H9 (cell line): Measurements from ENCODE around the gene PRPH. TPM values are rescaled to one million over a fixed set of nuclear protein-coding genes. Genes with fewer than 3 reads are reported as not detected.

Source experiments
- DNase-seq: peaks from one replicate; pipeline ENCODE4 v3.0.0-alpha.2; 2017
- H2AFZ ChIP-seq: one replicate; pipeline ENCODE4 v1.6.1; 2013; ENCODE audit warnings: mild to moderate bottlenecking, low read length, control low read depth, moderate library complexity
- H2AK5ac ChIP-seq: 2 replicates; pipeline ENCODE4 v1.6.1; 2013; ENCODE audit warnings: low read length, control low read depth, mixed read lengths; ENCODE audit not compliant: insufficient read length
- H2BK120ac ChIP-seq: one replicate; pipeline ENCODE4 v1.6.1; 2013; ENCODE audit warnings: low read depth, mild to moderate bottlenecking, low read length, control low read depth, inconsistent platforms; ENCODE audit not compliant: poor library complexity, severe bottlenecking
- H2BK12ac ChIP-seq: 2 replicates; pipeline ENCODE4 v1.6.1; 2013; ENCODE audit warnings: low read length, control low read depth, mixed read lengths, low read depth; ENCODE audit not compliant: insufficient read length
- H2BK15ac ChIP-seq: 2 replicates; pipeline ENCODE4 v1.6.1; 2013; ENCODE audit warnings: low read depth, low read length, control low read depth
- H2BK20ac ChIP-seq: one replicate; pipeline ENCODE4 v1.6.1; 2013; ENCODE audit warnings: low read depth, mild to moderate bottlenecking, low read length, control low read depth, inconsistent platforms; ENCODE audit not compliant: poor library complexity, severe bottlenecking
- H2BK5ac ChIP-seq: 2 replicates; pipeline ENCODE4 v1.6.1; 2013; ENCODE audit warnings: low read length, control low read depth, mixed read lengths; ENCODE audit not compliant: insufficient read length
- H3K14ac ChIP-seq: 2 replicates; pipeline ENCODE4 v1.6.1; 2013; ENCODE audit warnings: low read length, control low read depth; ENCODE audit not compliant: insufficient read depth
- H3K18ac ChIP-seq: 2 replicates; pipeline ENCODE4 v1.6.1; 2013; ENCODE audit warnings: low read depth, mild to moderate bottlenecking, mixed read lengths, low read length, control low read depth; ENCODE audit not compliant: insufficient read length
- H3K23ac ChIP-seq: 2 replicates; pipeline ENCODE4 v1.6.1; 2013; ENCODE audit warnings: low read length, control low read depth, mixed read lengths, low read depth; ENCODE audit not compliant: insufficient read length
- H3K23me2 ChIP-seq: 2 replicates; pipeline ENCODE4 v1.6.1; 2013; ENCODE audit warnings: low read depth, mild to moderate bottlenecking, mixed read lengths, low read length, control low read depth; ENCODE audit not compliant: insufficient read length, poor library complexity, severe bottlenecking
- H3K27ac ChIP-seq: 2 replicates; pipeline ENCODE4 v1.5.1; 2013; ENCODE audit warnings: low read length, control low read depth, mixed read lengths, low read depth; ENCODE audit not compliant: insufficient read length
- H3K27me3 ChIP-seq: 2 replicates; pipeline ENCODE4 v1.6.1; 2013; ENCODE audit warnings: low read length, control low read depth, inconsistent platforms; ENCODE audit not compliant: insufficient read depth
- H3K4ac ChIP-seq: 2 replicates; pipeline ENCODE4 v1.6.1; 2013; ENCODE audit warnings: low read depth, mild to moderate bottlenecking, control low read depth, inconsistent platforms, low read length, moderate library complexity
- H3K4me1 ChIP-seq: 2 replicates; pipeline ENCODE4 v1.6.1; 2013; ENCODE audit warnings: low read length, control low read depth, inconsistent platforms; ENCODE audit not compliant: insufficient read depth
- H3K4me2 ChIP-seq: 2 replicates; pipeline ENCODE4 v1.6.1; 2013; ENCODE audit warnings: low read length, control low read depth, mixed read lengths; ENCODE audit not compliant: insufficient read length, insufficient read depth
- H3K56ac ChIP-seq: 2 replicates; pipeline ENCODE4 v1.6.1; 2013; ENCODE audit warnings: low read depth, mild to moderate bottlenecking, mixed read lengths, low read length, control low read depth; ENCODE audit not compliant: insufficient read length
- H3K79me1 ChIP-seq: 2 replicates; pipeline ENCODE4 v1.6.1; 2013; ENCODE audit warnings: low read depth, mild to moderate bottlenecking, moderate library complexity, low read length, control low read depth, inconsistent platforms; ENCODE audit not compliant: insufficient read depth, poor library complexity, severe bottlenecking
- H3K79me2 ChIP-seq: 2 replicates; pipeline ENCODE4 v1.6.1; 2013; ENCODE audit warnings: low read length, control low read depth, inconsistent platforms; ENCODE audit not compliant: insufficient read depth
- H3K9ac ChIP-seq: 2 replicates; pipeline ENCODE4 v1.6.1; 2013; ENCODE audit warnings: low read length, control low read depth, mixed read lengths; ENCODE audit not compliant: insufficient read length; ENCODE audit errors: extremely low read depth
- H3K9me3 ChIP-seq: one replicate; pipeline ENCODE4 v1.6.1; 2013; ENCODE audit warnings: low read depth, low read length, inconsistent platforms; ENCODE audit not compliant: control insufficient read depth
- H3T11ph ChIP-seq: one replicate; pipeline ENCODE4 v1.6.1; 2013; ENCODE audit warnings: mild to moderate bottlenecking, low read length, control low read depth, inconsistent platforms
- H4K20me1 ChIP-seq: one replicate; pipeline ENCODE4 v1.6.1; 2013; ENCODE audit not compliant: control insufficient read depth, insufficient read length, insufficient read depth
- H4K5ac ChIP-seq: 2 replicates; pipeline ENCODE4 v1.6.1; 2013; ENCODE audit warnings: low read depth, mild to moderate bottlenecking, mixed read lengths, low read length, control low read depth; ENCODE audit not compliant: insufficient read length
- H4K8ac ChIP-seq: replicated peaks from 2 replicates; pipeline ENCODE4 v1.6.1; 2013; ENCODE audit warnings: low read length, control low read depth, mixed read lengths, low read depth; ENCODE audit not compliant: insufficient read length
- H4K91ac ChIP-seq: 2 replicates; pipeline ENCODE4 v1.6.1; 2013; ENCODE audit warnings: low read depth, mild to moderate bottlenecking, moderate library complexity, mixed read lengths, low read length, control low read depth; ENCODE audit not compliant: insufficient read length
- H3K27ac Mint-ChIP-seq, 3 experiments: 2 replicates in 2 of 3; 3 replicates in 1 of 3; pipeline ENCODE4 v1.8.0; 2020 to 2021; ENCODE audit warnings: mixed read lengths in 3 of 3, mild to moderate bottlenecking in 1 of 3, moderate library complexity in 1 of 3
- H3K27me3 Mint-ChIP-seq: 2 replicates; pipeline ENCODE4 v1.8.0; 2021; ENCODE audit warnings: low read depth, mild to moderate bottlenecking, moderate library complexity, mixed read lengths
- H3K36me3 Mint-ChIP-seq, 3 experiments: 2 replicates in 2 of 3; 3 replicates in 1 of 3; pipeline ENCODE4 v1.8.0; 2020 to 2021; ENCODE audit warnings: low read depth in 3 of 3, mixed read lengths in 3 of 3; ENCODE audit not compliant: insufficient read depth in 1 of 3
- H3K4me1 Mint-ChIP-seq, 2 experiments: 2 replicates each; pipeline ENCODE4 v1.8.0; 2020; ENCODE audit warnings: mixed read lengths in 2 of 2
- H3K4me3 Mint-ChIP-seq, 2 experiments: 2 replicates in 1 of 2; 3 replicates in 1 of 2; pipeline ENCODE4 v1.8.0; 2020 to 2021; ENCODE audit warnings: mild to moderate bottlenecking in 2 of 2, mixed read lengths in 2 of 2, moderate library complexity in 1 of 2
- H3K9me3 Mint-ChIP-seq, 2 experiments: 2 replicates in 1 of 2; 3 replicates in 1 of 2; pipeline ENCODE4 v1.8.0; 2020; ENCODE audit warnings: mild to moderate bottlenecking in 2 of 2, mixed read lengths in 2 of 2, moderate library complexity in 1 of 2
- WGBS: extraction: QIAGEN DNeasy Blood & Tissue Kit; methylation state at CpG from one replicate; pipeline ENCODE4 v1.1.7; 2013; ENCODE audit warnings: missing lambda C conversion rate, low lambda C conversion rate, mixed read lengths; ENCODE audit not compliant: insufficient read length; ENCODE audit errors: extremely low coverage; 5-methylcytosine and 5-hydroxymethylcytosine counted together
- total RNA-seq: library from RNA; stranded (reverse); gene quantifications from 2 replicates; pipeline ENCODE4 v1.2.1, GENCODE V29; 2021
- TF ChIP-seq, protein P1 (sequence below): fragments of 200-600 bp; sonication (generic); conservative IDR thresholded peaks from 3 replicates; pipeline ENCODE4 v1.8.0; 2021; ENCODE audit warnings: antibody characterized with exemption, mild to moderate bottlenecking

The PRPH gene
- total RNA-seq, 1 experiment from 2014 or later = 1.1 TPM

DNA sequence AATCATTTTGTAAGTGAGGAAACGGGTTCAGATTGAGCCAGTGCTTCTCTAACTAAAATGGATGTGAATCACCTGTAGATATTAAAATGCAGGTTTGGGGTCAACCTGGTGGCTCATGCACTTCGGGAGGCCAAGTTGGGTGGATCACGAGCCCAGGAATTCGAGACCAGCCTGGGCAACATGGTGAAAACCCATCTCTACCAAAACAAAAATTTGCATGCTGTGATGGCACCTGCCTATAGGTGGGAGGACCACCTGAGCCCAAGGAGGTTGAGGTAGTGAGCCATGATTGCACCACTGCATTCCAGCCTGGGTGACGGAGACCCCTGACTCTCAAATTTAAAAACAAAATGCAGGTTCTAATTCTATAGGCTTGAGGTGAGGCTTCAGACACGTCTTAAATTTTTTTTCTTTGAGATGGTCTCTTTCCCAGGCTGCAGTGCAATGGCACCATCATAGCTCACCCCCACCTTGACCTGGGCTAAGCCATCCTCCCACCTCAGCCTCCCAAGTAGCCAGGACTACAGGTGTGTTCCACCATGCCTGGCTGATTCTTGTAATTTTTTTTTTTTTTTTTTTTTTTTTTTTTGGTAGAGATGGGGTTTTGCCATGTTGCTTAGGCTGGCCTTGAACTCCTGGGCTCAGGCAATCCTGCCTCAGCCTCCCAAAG is 21.1 kb upstream of the PRPH start:
- Histone ChIP-seq H3K4me2 (no peak overlapping the region), H4K8ac (no peak overlapping the region), H4K91ac (no peak overlapping the region), H3K14ac (no peak overlapping the region), H4K20me1 (peaks cover 4% of the 10 kb centered on the region), H3K9ac (no peak overlapping the region), H3K27me3 (no peaks in the 10 kb centered on the region), H4K5ac (no peak overlapping the region), H3K23ac (no peak overlapping the region), H2BK5ac (no peak overlapping the region), H2AK5ac (no peak overlapping the region), H3K23me2 (no peaks in the 10 kb centered on the region), H3K27ac (no peak overlapping the region), H3T11ph (no peak overlapping the region), H3K56ac (no peak overlapping the region), H2BK15ac (no peak overlapping the region), H2BK20ac (no peak overlapping the region), H3K4me1 (no peaks in the 10 kb centered on the region), H3K79me2 (no peaks in the 10 kb centered on the region), H3K18ac (no peak overlapping the region), H2BK12ac (no peak overlapping the region), H2BK120ac (no peak overlapping the region), H3K79me1 (no peaks in the 10 kb centered on the region), H3K9me3 (no peaks in the 10 kb centered on the region), H2AFZ (no peak overlapping the region), H3K4ac (no peak overlapping the region)
- no CpG with 5 or more reads among the region's 6 CpGs for WGBS
- peaks cover 2 to 5% of the 10 kb centered on the region in 2 experiments for H3K4me1 Mint-ChIP-seq
- TF ChIP-seq, protein P1, sequence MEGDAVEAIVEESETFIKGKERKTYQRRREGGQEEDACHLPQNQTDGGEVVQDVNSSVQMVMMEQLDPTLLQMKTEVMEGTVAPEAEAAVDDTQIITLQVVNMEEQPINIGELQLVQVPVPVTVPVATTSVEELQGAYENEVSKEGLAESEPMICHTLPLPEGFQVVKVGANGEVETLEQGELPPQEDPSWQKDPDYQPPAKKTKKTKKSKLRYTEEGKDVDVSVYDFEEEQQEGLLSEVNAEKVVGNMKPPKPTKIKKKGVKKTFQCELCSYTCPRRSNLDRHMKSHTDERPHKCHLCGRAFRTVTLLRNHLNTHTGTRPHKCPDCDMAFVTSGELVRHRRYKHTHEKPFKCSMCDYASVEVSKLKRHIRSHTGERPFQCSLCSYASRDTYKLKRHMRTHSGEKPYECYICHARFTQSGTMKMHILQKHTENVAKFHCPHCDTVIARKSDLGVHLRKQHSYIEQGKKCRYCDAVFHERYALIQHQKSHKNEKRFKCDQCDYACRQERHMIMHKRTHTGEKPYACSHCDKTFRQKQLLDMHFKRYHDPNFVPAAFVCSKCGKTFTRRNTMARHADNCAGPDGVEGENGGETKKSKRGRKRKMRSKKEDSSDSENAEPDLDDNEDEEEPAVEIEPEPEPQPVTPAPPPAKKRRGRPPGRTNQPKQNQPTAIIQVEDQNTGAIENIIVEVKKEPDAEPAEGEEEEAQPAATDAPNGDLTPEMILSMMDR = 0 out of 3 replicates have a peak, but pooled peaks have one; percentile 12
- no peak overlapping the region for H3K4me3 Mint-ChIP-seq
- H3K27me3 Mint-ChIP-seq = no peaks in the 10 kb centered on the region; the same call in 1 of the 2 replicates
- peaks cover 33 to 50% (median 47%) of the 10 kb centered on the region in 3 experiments for H3K36me3 Mint-ChIP-seq
- H3K9me3 Mint-ChIP-seq = no peaks in the 10 kb centered on the region
- no peak for DNase-seq
- no peak overlapping the region for H3K27ac Mint-ChIP-seq
